Sciatic nerve (tissue), 2 donors: ENCODE results near the gene MKI67. TPM values are rescaled to one million over a fixed set of nuclear protein-coding genes. Genes with fewer than 3 reads are reported as not detected.
"Not testable (repeated sequence)": the region's sequence is repeated elsewhere in the genome, so short reads cannot be mapped to it uniquely, and the experiment has no call there.

ENCODE experiments used
- ATAC-seq: fragments of 200-7000 bp; cut with Tn5 transposase; one replicate; pipeline ENCODE4 v1.9.1; 2020; ENCODE audit warnings: mild to moderate bottlenecking, moderate library complexity
- DNase-seq: peaks from one replicate; pipeline ENCODE4 v3.0.0-alpha.2; 2020; ENCODE audit warnings: low spot score
- intact Hi-C: fragments of 100-400 bp; cut with DNase I; formaldehyde crosslinking; loops from one replicate; pipeline ENCODE4 v1.14.2; 2022
- total RNA-seq: library from RNA; stranded (reverse); fragmentation: NEBNext Ultra II Directional; extraction: Animal tissue kit (Norgen Biotek cat#: 25700); gene quantifications from one replicate; pipeline ENCODE4 v1.2.1, GENCODE V29; 2021
- donor health status: DM: no; HTN: no; CAD: no.
- donor health status: DM: no; HTN: no; CAD: no.

The MKI67 gene
- 1.3 TPM for total RNA-seq

DNA sequence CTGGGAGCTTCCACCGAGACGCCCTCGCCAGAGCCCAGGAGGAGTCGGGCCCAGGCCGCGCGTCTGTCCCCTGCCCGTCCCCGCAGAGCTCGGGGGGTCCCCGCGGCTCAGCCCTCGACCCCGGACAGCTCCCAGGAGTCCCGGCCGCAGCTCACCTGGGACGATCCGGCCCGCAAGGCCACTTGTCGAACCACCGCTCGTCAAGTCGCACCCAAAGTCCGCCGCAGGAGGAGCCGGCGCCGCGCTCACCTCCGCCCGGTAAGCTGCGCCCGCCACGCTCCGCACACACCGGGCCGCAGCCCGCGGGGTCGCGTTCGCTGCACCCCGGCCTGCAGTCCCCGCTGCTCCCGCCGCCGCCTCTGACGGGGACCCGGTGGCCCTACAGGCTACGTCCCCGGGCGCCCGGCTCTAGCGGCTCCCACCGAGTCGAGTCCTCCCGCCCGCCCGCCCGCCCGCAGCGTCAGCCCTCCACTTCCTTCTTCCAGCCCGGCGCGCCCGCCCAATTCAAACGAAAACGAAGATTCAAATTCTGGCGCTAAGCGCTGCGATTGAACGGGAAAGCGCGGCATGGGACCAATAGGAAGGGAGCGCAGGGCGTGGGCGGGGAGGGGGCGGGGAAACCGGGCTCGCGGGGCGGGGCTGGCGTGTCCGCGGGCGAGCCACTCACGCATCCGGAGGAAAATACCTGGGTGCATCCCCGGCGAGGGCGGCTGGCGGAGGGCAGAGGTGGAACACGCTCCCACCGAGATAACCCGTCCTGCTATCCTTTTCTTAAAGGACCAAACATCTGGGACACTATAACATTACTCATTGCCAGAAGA, at the start of gene MKI67:
TSS of gene MKI67 (minus strand) at position 480 of the 821 bp plus-strand sequence. CDS start 756 bp downstream, outside the sequence.
- ATAC-seq, result peak; percentile 96
- intact Hi-C loops, result no loop called here
- DNase-seq, result peak; percentile 86

DNA sequence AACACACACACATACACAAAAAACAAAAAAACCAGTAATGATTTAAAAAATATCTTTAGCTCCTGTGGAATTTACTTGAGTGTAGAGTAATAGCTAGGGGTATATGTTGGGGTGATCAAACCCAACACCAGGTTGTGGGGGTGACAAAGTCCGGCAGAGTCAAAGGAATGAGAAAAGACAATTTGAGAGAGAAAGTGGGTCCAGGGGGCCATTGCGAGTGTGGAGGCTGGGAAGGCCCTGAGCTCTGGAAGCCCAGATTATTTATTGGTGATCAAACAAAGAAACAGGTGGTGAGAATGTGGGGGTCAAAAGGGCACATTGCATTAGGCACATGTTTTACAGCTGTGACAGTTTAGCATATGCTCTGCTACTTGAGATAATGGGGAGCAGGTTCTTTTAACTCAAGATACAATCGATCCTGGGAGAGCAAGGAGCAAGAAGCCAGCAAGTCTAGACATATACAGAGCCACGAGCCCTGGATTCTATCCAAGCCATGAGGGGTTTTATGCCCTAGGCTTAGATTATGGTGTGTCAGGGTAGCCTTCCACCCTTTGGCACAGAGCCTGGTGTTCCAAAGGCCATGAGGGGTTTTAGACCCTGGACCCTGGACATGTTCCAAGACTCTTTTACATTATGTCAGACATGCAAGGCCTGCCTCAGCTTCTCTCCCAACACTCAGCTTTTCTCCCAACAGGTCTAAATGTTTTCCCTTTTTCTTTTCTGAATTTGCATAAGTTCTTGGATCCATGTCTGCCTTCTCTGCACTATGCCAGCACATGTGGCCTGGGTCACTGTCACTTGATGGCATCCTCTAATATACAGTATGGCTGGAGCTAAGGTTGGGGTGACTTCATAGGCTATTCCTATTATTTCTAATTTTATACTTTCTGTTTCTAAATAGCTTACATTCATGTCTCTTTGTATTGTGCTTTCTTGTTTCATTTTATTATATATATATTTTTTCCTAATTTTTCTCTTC, 48.6 kb upstream of the MKI67 start:
- DNase-seq (no peak), ATAC-seq (no peak)
- intact Hi-C loops, result no loop called here

- ATAC-seq (no peak), DNase-seq (no peak)
- intact Hi-C loops, result no loop called here
Measured at GRCh38 chr10:128173386-128173785, 47.2 kb upstream of the MKI67 start.

DNA sequence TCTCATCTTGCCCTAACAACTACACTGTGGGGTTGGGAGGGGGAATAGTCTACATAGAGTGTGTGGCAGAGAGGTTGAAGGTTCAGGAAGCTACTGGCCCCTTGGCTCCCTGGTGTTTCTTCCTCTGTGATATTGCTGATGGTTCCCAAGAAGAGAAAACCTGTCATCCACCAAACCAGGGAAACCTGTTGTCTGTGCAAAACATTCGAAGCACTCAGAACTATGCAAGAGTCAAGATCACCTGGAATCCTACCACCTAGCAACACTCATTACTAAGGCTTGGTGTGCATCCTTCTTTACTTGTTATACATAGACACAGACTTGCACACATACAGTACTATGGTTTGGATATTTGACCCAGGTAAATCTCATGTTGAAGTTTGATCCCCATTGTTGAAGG, 46.5 kb upstream of the MKI67 start:
- ATAC-seq (no peak), DNase-seq (no peak)
- intact Hi-C loops, result no loop called here

GRCh38 chr10:128169811-128170379, 43.7 kb upstream of the MKI67 start:
- intact Hi-C loops, result no loop called here
- ATAC-seq, result peak; percentile 60
- DNase-seq, result no peak

DNA sequence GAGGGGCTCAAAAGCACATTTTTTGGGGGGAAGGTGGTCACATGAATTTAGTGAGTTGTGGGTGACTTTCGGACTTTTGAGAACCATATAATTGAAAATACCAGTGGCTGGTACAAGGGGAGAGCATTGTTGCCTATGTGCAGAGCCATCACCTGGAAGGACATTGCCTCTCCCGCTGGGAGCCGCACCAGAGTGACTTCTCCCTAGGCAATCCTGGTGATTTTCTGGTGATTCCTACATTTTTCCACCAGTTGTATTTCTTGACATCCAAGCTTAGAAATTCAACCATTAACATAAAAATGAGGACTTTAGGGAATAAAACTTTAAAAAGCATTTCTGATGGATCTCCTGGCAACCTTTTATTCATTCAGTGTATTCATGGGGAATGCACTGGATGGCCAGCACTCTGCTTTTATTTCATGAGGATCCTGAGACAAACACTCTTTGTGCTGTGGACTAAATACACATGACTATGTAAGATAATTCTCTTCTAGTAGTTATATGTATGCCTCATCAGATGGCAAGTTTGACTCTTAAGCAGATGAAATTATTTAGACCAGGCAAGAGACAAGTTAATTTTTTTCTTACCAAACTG, 41.8 kb upstream of the MKI67 start:
- DNase-seq (no peak), ATAC-seq (no peak)
- intact Hi-C loops, result no loop called here

- ATAC-seq, intact Hi-C loops, DNase-seq: not testable (repeated sequence)
Measured at GRCh38 chr10:128167123-128167522, 40.9 kb upstream of the MKI67 start.

DNA sequence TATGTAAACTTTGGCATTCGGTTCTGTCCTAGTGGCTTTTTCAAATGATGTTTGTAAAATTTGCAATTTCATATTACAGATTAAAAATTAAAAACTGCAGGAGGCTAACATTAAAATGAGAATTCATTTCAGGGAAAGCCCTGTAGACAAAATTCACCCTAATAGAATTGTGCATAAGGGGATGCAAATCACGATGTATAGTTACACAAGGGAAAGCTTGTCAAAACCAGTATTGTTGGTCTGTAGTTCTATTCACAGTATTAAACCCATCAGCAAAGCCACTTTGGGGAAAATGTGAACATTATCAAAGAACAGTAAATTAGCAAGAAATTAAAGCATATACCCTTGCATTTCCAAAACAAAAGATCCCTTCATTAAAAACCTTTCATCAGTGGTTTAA, 39.9 kb upstream of the MKI67 start:
- intact Hi-C loops, result no loop called here

GRCh38 chr10:128165536-128165935, 39.3 kb upstream of the MKI67 start:
- no peak for DNase-seq
- intact Hi-C loops, result no loop called here
- no peak for ATAC-seq

More for the DNA sequence above, 39.9 kb upstream of the MKI67 start:
- no peak for DNase-seq
- no peak for ATAC-seq

DNA sequence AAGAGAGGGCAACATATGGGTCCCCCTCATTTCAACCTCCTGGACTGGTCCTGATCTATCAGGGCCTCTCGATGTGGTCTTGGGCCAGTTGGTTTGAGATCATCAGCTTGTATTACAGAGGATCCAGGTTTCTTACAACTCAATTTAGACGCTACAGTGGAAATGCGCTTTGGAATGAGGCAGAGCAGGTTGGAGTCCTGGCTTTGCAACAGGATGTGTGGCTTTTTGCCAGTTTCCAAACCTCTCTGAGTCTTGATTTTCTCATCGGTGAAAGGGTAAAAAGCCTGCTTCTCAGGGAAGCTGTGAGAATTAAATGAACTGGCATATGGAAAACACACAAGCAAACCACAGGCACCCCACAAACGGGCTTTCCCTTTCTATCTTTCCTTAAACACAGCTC, 37.5 kb upstream of the MKI67 start:
- intact Hi-C loops, result no loop called here
- DNase-seq, result no peak
- ATAC-seq, result no peak

GRCh38 chr10:128161031-128161430, 34.8 kb upstream of the MKI67 start:
- DNase-seq, result no peak
- intact Hi-C loops, result no loop called here
- ATAC-seq, result no peak

DNA sequence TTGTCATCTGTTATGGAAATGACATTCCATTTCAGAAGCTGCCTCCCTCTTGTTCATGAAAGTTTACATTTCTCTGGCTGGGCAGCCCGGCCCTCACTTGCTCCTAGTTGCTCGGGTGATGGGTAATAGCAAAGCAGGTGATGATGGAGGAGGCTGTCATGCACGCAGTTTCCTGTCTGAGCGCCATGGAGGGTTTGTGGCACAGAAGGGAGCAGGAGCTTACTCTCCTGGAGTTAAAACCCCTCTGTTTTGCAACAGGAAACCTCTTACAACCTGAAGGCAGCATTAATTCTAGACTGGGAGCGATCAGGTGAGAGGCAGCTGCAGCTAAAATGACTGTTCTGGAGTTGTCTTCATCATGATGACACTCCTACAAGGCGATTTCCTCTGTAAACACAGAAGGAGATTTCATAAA, 34.1 kb upstream of the MKI67 start:
- ATAC-seq, result no peak
- intact Hi-C loops, result no loop called here
- no peak for DNase-seq

GRCh38 chr10:128158021-128158795, 32.0 kb upstream of the MKI67 start:
- no peak for ATAC-seq
- DNase-seq, result no peak
- intact Hi-C loops, result no loop called here

DNA sequence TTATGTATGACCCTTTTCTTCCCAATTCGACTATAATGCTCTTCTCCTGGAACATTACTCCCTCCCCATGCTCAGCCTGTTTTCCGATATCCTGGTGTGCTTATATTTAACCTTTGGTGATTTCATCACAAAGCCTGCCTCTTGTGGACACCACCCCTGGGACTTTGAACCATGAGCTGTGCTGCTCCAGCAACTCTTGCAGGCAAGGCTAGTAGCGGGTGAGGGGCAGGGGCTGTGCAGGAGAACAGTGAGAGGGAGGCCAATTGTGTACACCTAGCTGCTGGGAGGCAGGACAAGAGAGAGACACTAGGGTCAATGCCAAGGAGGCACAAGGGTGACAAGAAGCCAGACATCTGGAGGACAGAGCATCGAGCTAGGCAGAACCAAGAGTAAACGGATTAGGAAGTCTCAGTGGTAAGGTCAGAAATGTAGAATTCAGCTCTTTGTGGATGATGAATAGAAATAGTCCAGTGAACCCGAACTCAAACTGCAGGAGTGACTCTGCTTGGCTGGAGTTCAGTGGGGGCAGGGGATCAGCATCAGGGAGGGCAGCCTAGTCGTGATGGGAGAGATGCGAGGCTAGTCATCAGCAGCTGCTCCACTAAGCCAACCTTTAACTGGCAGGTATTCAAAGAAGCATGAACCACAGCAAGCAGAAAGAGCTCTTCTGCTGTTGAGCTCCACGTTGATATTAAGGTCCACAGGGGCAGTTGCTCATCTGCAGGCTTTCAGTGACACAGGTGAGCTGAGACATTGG, 31.0 kb upstream of the MKI67 start:
- ATAC-seq (no peak), DNase-seq (no peak)
- intact Hi-C loops, result no loop called here

DNA sequence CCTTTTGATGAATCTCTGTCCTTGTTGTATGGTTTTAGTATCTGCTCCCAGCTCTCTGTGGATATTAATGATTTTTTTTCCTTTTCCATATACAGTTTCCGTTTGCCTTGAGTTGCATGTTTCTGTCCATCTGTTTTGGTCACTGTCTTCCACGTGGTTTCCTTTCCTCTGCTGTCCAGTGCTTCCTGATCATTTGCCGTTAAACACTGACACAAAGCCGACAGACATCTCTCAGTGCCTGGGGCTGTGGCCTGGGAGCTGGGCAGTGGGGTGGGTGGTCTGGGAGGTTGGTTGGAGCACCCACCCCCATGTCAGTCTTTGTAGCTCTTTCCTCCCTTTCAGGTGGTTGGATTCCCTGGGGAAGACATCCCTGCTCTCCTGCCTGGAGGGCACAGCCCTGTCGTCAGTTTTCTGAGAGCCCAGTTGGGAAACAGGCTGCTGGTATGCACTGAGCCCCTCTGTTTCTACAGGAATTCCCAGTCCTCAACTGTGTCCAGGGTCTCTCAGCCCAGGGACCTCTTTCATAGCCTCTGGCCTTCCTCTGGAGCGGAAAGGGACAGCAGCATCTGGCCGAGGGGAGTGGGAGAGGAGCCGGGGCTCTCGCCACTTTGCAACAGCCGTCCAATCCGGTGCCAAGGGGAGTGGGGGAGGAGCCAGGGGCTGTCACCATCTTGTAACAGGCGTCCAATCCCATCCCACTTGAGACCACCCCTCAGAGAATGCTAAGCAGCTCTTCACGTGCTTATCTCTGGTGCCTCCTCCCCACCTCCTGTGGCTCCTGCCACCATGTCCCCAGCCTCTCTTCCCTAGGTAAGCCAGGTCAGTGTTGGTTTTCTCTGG, 26.7 kb upstream of the MKI67 start:
- no peak for ATAC-seq
- intact Hi-C loops, result no loop called here
- no peak for DNase-seq

DNA sequence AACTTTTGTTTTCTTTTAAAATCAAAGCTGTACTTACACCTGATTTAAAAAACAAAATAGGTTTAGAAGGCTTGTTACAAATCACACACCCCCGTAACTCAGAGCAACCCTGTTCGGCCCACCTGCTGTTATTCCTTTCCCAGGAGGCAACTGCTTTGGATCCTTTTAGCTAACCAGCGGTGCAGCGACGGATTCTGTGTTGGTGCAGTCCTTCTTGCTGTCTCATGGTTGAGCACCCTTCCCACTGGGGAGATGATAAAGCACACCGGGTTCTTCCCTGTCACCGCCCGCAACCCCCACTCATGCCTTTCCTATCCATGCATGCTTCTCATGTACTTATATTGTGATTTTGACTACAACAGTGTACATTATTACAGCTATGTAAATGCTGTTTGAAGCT, 24.8 kb upstream of the MKI67 start:
- intact Hi-C loops, result no loop called here
- DNase-seq, result no peak
- no peak for ATAC-seq

- ATAC-seq (no peak), DNase-seq (no peak)
- intact Hi-C loops, result no loop called here
Measured at GRCh38 chr10:128150561-128150960, 24.3 kb upstream of the MKI67 start.
